ENCODE data around the gene RBP3.

DNA sequence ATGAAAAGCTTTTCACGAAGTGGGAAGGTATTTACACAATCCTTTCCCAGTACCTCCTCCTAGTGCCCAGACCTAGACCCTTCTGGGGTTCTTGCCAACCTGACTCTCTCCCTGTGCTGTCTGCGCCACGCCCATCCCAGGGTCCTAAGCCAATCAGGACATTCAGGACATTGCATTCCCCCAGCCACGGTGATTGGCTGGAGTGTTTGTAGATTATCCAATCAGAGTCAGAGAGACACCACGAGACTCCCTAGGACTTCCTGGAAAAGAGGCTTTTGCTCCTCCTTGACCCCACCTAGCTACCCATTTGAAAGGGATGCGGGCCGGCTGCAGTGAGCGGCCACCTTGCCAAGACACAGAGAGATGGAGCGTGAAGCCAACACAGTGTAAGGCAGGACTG lies 29.5 kb upstream of the RBP3 start:
- TF ChIP-seq POLR2A (IDR thresholded peaks at IDR 0.05): no peak
- TF ChIP-seq, protein P1, sequence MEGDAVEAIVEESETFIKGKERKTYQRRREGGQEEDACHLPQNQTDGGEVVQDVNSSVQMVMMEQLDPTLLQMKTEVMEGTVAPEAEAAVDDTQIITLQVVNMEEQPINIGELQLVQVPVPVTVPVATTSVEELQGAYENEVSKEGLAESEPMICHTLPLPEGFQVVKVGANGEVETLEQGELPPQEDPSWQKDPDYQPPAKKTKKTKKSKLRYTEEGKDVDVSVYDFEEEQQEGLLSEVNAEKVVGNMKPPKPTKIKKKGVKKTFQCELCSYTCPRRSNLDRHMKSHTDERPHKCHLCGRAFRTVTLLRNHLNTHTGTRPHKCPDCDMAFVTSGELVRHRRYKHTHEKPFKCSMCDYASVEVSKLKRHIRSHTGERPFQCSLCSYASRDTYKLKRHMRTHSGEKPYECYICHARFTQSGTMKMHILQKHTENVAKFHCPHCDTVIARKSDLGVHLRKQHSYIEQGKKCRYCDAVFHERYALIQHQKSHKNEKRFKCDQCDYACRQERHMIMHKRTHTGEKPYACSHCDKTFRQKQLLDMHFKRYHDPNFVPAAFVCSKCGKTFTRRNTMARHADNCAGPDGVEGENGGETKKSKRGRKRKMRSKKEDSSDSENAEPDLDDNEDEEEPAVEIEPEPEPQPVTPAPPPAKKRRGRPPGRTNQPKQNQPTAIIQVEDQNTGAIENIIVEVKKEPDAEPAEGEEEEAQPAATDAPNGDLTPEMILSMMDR (IDR thresholded peaks at IDR 0.05 in 4 of 5, conservative IDR thresholded peaks at IDR 0.05 in 1 of 5): no peak

Measured in gastrocnemius medialis (tissue), 4 donors.